ENCODE data around the gene IL16.

DNA sequence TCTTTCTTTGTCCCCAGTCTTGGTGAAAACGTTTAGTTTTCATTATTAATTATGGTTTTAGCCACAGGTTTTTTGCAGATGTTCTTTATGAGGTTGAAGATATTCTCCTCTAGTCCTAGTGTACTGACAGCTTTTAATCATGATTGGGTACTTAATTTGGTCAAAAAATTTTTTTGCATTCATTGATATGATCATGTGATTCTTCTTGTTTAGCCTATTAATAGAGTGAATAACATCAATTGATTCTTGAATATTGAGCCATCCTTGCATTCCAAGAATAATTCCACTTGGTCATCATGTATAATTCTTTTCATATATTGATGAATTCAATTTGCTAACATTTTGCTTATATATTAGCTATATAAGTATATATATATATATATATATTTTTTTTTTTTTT is 46.1 kb downstream of the IL16 start:
- TF ChIP-seq, protein P1, sequence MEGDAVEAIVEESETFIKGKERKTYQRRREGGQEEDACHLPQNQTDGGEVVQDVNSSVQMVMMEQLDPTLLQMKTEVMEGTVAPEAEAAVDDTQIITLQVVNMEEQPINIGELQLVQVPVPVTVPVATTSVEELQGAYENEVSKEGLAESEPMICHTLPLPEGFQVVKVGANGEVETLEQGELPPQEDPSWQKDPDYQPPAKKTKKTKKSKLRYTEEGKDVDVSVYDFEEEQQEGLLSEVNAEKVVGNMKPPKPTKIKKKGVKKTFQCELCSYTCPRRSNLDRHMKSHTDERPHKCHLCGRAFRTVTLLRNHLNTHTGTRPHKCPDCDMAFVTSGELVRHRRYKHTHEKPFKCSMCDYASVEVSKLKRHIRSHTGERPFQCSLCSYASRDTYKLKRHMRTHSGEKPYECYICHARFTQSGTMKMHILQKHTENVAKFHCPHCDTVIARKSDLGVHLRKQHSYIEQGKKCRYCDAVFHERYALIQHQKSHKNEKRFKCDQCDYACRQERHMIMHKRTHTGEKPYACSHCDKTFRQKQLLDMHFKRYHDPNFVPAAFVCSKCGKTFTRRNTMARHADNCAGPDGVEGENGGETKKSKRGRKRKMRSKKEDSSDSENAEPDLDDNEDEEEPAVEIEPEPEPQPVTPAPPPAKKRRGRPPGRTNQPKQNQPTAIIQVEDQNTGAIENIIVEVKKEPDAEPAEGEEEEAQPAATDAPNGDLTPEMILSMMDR (IDR thresholded peaks at IDR 0.05) = no peak
- no peak for TF ChIP-seq ZFX (IDR thresholded peaks at IDR 0.05; ENCODE audit: borderline replicate concordance)

Data from 22Rv1 (cell line).